Measurements from ENCODE around the gene RTN4R. TPM values are rescaled to one million over a fixed set of nuclear protein-coding genes. Genes with fewer than 3 reads are reported as not detected.
A peak's percentile ranks its signal among the peaks of the same experiment; 100 is the strongest.

The RTN4R gene
- total and polyA plus RNA-seq, 9 of the 15 experiments (the other 6 are each of a cell fraction or from before 2014, with no cell fraction given), result 0.04 to 2.8 (median 1.4) TPM; not detected in 3

DNA sequence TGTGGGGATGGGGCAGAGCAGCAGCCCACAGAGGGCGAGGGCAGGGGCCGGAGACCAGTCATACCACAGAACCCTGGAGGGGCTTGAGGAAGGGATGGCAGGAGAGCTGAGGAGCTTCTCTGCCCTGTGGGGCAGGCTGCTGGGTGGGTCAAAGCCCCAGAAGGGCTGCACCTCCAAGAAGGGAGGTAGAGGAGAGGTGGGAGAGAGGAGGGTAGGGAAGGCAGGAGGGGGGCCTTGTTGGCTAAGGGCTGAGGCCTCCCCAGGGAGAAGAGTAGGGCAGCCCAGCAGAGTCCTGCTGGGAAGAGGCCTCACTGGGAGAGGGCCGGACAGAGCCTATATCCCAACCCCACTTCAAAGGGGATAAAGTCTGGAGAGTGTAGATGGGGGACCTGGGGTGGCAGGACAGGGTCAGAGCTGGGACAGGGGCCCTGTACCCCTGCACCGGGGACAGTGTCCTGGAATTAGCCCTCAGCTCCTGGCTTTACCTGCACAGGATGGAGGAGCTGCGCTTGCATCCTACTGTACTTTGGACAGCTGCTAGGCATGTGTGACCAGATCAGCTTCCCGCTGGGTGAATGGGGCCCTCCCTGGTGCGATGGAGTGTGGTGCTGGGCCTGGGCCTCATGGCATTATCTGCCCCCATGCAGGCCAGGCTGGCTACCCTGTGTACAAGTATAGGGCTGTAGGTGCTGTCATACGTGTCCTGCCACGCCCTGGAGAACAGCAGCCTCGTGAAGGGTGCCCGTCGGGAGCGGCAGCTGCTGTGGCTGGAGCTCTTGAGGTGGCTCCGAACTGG lies 44.5 kb upstream of the RTN4R start (continued):
- TF ChIP-seq, protein P1, sequence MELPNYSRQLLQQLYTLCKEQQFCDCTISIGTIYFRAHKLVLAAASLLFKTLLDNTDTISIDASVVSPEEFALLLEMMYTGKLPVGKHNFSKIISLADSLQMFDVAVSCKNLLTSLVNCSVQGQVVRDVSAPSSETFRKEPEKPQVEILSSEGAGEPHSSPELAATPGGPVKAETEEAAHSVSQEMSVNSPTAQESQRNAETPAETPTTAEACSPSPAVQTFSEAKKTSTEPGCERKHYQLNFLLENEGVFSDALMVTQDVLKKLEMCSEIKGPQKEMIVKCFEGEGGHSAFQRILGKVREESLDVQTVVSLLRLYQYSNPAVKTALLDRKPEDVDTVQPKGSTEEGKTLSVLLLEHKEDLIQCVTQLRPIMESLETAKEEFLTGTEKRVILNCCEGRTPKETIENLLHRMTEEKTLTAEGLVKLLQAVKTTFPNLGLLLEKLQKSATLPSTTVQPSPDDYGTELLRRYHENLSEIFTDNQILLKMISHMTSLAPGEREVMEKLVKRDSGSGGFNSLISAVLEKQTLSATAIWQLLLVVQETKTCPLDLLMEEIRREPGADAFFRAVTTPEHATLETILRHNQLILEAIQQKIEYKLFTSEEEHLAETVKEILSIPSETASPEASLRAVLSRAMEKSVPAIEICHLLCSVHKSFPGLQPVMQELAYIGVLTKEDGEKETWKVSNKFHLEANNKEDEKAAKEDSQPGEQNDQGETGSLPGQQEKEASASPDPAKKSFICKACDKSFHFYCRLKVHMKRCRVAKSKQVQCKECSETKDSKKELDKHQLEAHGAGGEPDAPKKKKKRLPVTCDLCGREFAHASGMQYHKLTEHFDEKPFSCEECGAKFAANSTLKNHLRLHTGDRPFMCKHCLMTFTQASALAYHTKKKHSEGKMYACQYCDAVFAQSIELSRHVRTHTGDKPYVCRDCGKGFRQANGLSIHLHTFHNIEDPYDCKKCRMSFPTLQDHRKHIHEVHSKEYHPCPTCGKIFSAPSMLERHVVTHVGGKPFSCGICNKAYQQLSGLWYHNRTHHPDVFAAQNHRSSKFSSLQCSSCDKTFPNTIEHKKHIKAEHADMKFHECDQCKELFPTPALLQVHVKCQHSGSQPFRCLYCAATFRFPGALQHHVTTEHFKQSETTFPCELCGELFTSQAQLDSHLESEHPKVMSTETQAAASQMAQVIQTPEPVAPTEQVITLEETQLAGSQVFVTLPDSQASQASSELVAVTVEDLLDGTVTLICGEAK (IDR thresholded peaks at IDR 0.05), result no peak
- TF ChIP-seq, protein P1 (CRISPR knock-in tag; IDR thresholded peaks at IDR 0.05), result 0 out of 2 replicates have a peak, but pooled peaks have one; percentile 42
- TF ChIP-seq, protein P2, sequence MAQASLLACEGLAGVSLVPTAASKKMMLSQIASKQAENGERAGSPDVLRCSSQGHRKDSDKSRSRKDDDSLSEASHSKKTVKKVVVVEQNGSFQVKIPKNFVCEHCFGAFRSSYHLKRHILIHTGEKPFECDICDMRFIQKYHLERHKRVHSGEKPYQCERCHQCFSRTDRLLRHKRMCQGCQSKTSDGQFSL (CRISPR knock-in tag; IDR thresholded peaks at IDR 0.05), result 0 out of 2 replicates have a peak, but pooled peaks have one; percentile 28
- TF ChIP-seq, protein P2 (tag; IDR thresholded peaks at IDR 0.05), result no peak
- TF ChIP-seq FUS (optimal IDR thresholded peaks at IDR 0.05; ENCODE audit: low read depth, low read length) (no peak), ZNF77 (CRISPR knock-in tag; IDR thresholded peaks at IDR 0.05) (peak; percentile 38; the same call in 1 of the 2 replicates), CAMTA2 (CRISPR knock-in tag; conservative IDR thresholded peaks at IDR 0.05) (no peak)
- TF ChIP-seq, protein P3, sequence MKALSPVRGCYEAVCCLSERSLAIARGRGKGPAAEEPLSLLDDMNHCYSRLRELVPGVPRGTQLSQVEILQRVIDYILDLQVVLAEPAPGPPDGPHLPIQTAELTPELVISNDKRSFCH (CRISPR knock-in tag; IDR thresholded peaks at IDR 0.05), result no peak
- TF ChIP-seq, protein P3 (tag; IDR thresholded peaks at IDR 0.05), result no peak
- TF ChIP-seq, protein P4, sequence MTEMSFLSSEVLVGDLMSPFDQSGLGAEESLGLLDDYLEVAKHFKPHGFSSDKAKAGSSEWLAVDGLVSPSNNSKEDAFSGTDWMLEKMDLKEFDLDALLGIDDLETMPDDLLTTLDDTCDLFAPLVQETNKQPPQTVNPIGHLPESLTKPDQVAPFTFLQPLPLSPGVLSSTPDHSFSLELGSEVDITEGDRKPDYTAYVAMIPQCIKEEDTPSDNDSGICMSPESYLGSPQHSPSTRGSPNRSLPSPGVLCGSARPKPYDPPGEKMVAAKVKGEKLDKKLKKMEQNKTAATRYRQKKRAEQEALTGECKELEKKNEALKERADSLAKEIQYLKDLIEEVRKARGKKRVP (CRISPR knock-in tag; IDR thresholded peaks at IDR 0.05), result no peak
- TF ChIP-seq, protein P5, sequence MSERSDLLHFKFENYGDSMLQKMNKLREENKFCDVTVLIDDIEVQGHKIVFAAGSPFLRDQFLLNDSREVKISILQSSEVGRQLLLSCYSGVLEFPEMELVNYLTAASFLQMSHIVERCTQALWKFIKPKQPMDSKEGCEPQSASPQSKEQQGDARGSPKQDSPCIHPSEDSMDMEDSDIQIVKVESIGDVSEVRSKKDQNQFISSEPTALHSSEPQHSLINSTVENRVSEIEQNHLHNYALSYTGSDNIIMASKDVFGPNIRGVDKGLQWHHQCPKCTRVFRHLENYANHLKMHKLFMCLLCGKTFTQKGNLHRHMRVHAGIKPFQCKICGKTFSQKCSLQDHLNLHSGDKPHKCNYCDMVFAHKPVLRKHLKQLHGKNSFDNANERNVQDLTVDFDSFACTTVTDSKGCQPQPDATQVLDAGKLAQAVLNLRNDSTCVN (CRISPR knock-in tag; IDR thresholded peaks at IDR 0.05), result 0 out of 2 replicates have a peak, but pooled peaks have one; percentile 20

Measured in K562 (cell line).